Measurements from ENCODE around the gene ALKBH1.

DNA sequence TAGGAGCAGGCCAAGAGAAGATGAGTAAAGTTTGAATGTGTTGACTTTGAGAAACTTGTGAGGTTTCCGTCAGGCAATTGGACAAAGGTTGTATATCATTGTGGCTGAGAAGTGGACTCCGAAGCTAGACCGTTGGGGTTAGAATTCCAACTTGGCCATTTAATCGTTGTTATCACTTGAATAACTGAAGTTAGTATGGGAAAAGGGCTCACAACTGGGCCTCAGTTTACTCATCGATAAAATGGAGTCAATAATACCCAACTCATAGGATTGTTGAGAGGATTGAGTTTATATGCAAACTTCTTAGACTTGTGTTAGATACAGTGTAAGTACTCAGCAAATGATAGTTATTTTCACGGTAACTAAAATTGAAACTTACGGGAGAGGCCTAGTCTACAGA is 926 bp upstream of the ALKBH1 start:
- no peak for TF ChIP-seq EZH2 (IDR thresholded peaks at IDR 0.05; ENCODE audit: low read length, missing control alignments)
- TF ChIP-seq, protein P1, sequence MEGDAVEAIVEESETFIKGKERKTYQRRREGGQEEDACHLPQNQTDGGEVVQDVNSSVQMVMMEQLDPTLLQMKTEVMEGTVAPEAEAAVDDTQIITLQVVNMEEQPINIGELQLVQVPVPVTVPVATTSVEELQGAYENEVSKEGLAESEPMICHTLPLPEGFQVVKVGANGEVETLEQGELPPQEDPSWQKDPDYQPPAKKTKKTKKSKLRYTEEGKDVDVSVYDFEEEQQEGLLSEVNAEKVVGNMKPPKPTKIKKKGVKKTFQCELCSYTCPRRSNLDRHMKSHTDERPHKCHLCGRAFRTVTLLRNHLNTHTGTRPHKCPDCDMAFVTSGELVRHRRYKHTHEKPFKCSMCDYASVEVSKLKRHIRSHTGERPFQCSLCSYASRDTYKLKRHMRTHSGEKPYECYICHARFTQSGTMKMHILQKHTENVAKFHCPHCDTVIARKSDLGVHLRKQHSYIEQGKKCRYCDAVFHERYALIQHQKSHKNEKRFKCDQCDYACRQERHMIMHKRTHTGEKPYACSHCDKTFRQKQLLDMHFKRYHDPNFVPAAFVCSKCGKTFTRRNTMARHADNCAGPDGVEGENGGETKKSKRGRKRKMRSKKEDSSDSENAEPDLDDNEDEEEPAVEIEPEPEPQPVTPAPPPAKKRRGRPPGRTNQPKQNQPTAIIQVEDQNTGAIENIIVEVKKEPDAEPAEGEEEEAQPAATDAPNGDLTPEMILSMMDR (conservative IDR thresholded peaks at IDR 0.05 in 1 of 2, IDR thresholded peaks at IDR 0.05 in 1 of 2; ENCODE audit: low read depth in 1 of 2, low read length in 2 of 2), result no peak
